ENCODE measurements around the gene TATDN2.
A peak's percentile ranks its signal among the peaks of the same experiment; 100 is the strongest.

The TATDN2 gene

DNA sequence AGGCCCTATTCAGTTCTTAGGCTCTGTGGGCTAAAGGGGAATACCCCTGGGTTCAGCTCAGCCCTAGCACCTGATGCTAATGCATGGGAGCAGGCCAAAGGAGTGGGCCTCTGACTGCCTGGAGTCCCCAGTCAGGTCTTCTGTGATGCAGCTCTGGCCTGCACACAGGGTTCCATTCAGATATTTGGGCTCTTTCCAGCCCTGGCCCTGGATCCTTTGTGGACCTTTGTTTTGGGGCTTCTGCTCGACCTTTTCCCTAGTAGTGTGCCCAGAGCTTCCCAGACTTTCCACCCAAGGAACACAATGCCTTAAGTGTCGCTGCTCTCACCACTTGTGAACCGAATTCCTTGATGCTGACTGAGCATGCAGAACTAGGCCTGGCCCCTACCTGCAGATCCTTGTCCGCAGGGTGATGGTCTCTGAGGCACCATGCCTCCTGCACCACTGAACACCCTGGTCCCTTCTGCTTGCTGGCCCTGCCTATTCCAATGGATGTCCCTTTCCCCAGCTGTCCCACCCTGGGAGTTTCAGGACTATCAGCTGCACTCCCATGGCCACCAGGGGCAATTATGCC lies 67.6 kb downstream of the TATDN2 start:
- Histone ChIP-seq H3K4me1 (ENCODE audit: low read depth, poor library complexity, severe bottlenecking) (peaks cover 10% of the 10 kb centered on the region), H3K79me2 (ENCODE audit: insufficient read depth, low read depth) (peaks cover 15% of the 10 kb centered on the region; the same call in 1 of the 2 replicates), H3K9ac (no peak overlapping the region), H3K27me3 (ENCODE audit: insufficient read depth, low read depth) (no peaks in the 10 kb centered on the region), H3K4me3 (IDR thresholded peaks at IDR 0.05; ENCODE audit: insufficient read depth, low read depth, low read length) (no peak overlapping the region), H3K4me2 (no peak overlapping the region), H3K36me3 (ENCODE audit: insufficient read depth) (no peaks in the 10 kb centered on the region), H4K20me1 (ENCODE audit: insufficient read depth) (no peaks in the 10 kb centered on the region), H3K27ac (no peak overlapping the region), H2AFZ (ENCODE audit: low read depth) (no peak overlapping the region)
- no peak for TF ChIP-seq CTCF (conservative IDR thresholded peaks at IDR 0.05; ENCODE audit: low read depth, low read length)

- H3K36me3 ChIP-seq (ENCODE audit: insufficient read depth) = no peaks in the 10 kb centered on the region
- TF ChIP-seq CTCF (conservative IDR thresholded peaks at IDR 0.05; ENCODE audit: low read depth, low read length) = no peak
- H3K27me3 ChIP-seq (ENCODE audit: insufficient read depth, low read depth) = no peaks in the 10 kb centered on the region
- H2AFZ ChIP-seq (ENCODE audit: low read depth) = no peak overlapping the region
- H3K79me2 ChIP-seq (ENCODE audit: insufficient read depth, low read depth) = peaks cover 15% of the 10 kb centered on the region; the same call in 1 of the 2 replicates
- H3K4me3 ChIP-seq (IDR thresholded peaks at IDR 0.05; ENCODE audit: insufficient read depth, low read depth, low read length) = no peak overlapping the region
- H3K4me2 ChIP-seq = no peak overlapping the region
- no peaks in the 10 kb centered on the region for H4K20me1 ChIP-seq (ENCODE audit: insufficient read depth)
- no peak overlapping the region for H3K9ac ChIP-seq
- H3K27ac ChIP-seq = no peak overlapping the region
- peaks cover 10% of the 10 kb centered on the region for H3K4me1 ChIP-seq (ENCODE audit: low read depth, poor library complexity, severe bottlenecking)
These were observed 69.2 kb downstream of the TATDN2 start for GRCh38 chr3:10317311-10317960.

GRCh38 chr3:10317961-10318350 lies 69.7 kb downstream of the TATDN2 start:
- Histone ChIP-seq H3K36me3 (ENCODE audit: insufficient read depth) (no peaks in the 10 kb centered on the region), H3K4me1 (ENCODE audit: low read depth, poor library complexity, severe bottlenecking) (peaks cover 10% of the 10 kb centered on the region), H3K4me3 (IDR thresholded peaks at IDR 0.05; ENCODE audit: insufficient read depth, low read depth, low read length) (no peak overlapping the region), H3K9ac (no peak overlapping the region), H3K4me2 (no peak overlapping the region), H3K27ac (no peak overlapping the region), H3K79me2 (ENCODE audit: insufficient read depth, low read depth) (peaks cover 15% of the 10 kb centered on the region; the same call in 1 of the 2 replicates), H4K20me1 (ENCODE audit: insufficient read depth) (no peaks in the 10 kb centered on the region), H2AFZ (ENCODE audit: low read depth) (no peak overlapping the region), H3K27me3 (ENCODE audit: insufficient read depth, low read depth) (no peaks in the 10 kb centered on the region)
- TF ChIP-seq CTCF (conservative IDR thresholded peaks at IDR 0.05; ENCODE audit: low read depth, low read length) = no peak

DNA sequence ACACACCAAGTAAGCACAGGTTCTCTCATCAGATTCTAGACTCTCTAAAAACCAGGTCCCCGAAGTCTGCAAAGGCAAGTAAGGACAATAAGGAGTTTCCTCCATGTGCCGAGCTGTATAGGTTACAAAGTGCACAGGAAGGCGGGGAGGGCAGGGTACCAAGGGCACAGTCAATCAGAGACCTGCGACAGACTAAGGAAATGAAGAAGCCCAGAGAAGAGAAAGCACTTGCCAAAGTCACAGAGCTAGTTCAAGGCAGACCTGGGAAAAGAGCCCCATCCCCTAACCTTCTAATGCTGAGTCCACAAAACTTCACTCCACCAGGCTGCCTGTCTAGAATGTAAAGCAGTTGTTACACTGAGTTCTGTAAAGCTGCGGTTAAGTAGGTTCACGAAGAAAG lies 71.0 kb downstream of the TATDN2 start:
- no peaks in the 10 kb centered on the region for H3K27me3 ChIP-seq (ENCODE audit: insufficient read depth, low read depth)
- no peak overlapping the region for H3K4me3 ChIP-seq (IDR thresholded peaks at IDR 0.05; ENCODE audit: insufficient read depth, low read depth, low read length)
- H4K20me1 ChIP-seq (ENCODE audit: insufficient read depth) = no peaks in the 10 kb centered on the region
- no peak overlapping the region for H2AFZ ChIP-seq (ENCODE audit: low read depth)
- no peaks in the 10 kb centered on the region for H3K36me3 ChIP-seq (ENCODE audit: insufficient read depth)
- H3K27ac ChIP-seq = no peak overlapping the region
- H3K4me2 ChIP-seq = peak overlapping the region; percentile 26
- TF ChIP-seq CTCF (conservative IDR thresholded peaks at IDR 0.05; ENCODE audit: low read depth, low read length) = no peak
- peaks cover 15% of the 10 kb centered on the region; the same call in 1 of the 2 replicates for H3K79me2 ChIP-seq (ENCODE audit: insufficient read depth, low read depth)
- no peak overlapping the region for H3K9ac ChIP-seq
- H3K4me1 ChIP-seq (ENCODE audit: low read depth, poor library complexity, severe bottlenecking) = peaks cover 10% of the 10 kb centered on the region
